Lower lobe of right lung (tissue), 2 donors: ENCODE measurements around the gene NMT1. TPM values are rescaled to one million over a fixed set of nuclear protein-coding genes. Genes with fewer than 3 reads are reported as not detected.

ENCODE experiments used
- ATAC-seq, 2 donors: fragments of 200-7000 bp; cut with Tn5 transposase; one replicate each; pipeline ENCODE4 v1.9.1; 2020 to 2022; ENCODE audit warnings: mild to moderate bottlenecking in 2 of 2, moderate library complexity in 2 of 2
- DNase-seq: peaks from one replicate; pipeline ENCODE4 v3.0.0-alpha.2; 2020
- H3K27ac ChIP-seq: fragments of 200-600 bp; one replicate; pipeline ENCODE4 v1.8.0; 2022
- H3K27me3 ChIP-seq: fragments of 200-600 bp; one replicate; pipeline ENCODE4 v1.8.0; 2022; ENCODE audit warnings: low read depth
- H3K36me3 ChIP-seq: fragments of 200-600 bp; one replicate; pipeline ENCODE4 v1.8.0; 2022; ENCODE audit warnings: mild to moderate bottlenecking
- H3K4me1 ChIP-seq: fragments of 200-600 bp; one replicate; pipeline ENCODE4 v1.8.0; 2022
- H3K4me3 ChIP-seq: fragments of 200-600 bp; one replicate; pipeline ENCODE4 v1.8.0; 2022; ENCODE audit warnings: mild to moderate bottlenecking
- H3K9me3 ChIP-seq: fragments of 200-600 bp; one replicate; pipeline ENCODE4 v1.8.0; 2022
- CTCF ChIP-seq: fragments of 200-600 bp; IDR thresholded peaks from one replicate; pipeline ENCODE4 v1.8.0; 2022; ENCODE audit warnings: antibody characterized with exemption, mild to moderate bottlenecking
- intact Hi-C: fragments of 100-400 bp; cut with DNase I; formaldehyde crosslinking; loops from one replicate; pipeline ENCODE4 v1.11.0; 2022
- total RNA-seq: library from RNA; stranded (reverse); fragmentation: NEBNext Ultra II Directional; extraction: Animal tissue kit (Norgen Biotek cat#: 25700); gene quantifications from one replicate; pipeline ENCODE4 v1.2.1, GENCODE V29; 2021
- donor health status: DM: no; HTN: yes; CAD: no; lungs with severe emphysema.

Gene NMT1
- total RNA-seq, 1 donor from 2014 or later, result 117 TPM

- Histone ChIP-seq H3K36me3 (no peaks in the 10 kb centered on the region), H3K27ac (peak overlapping the region; percentile 98)
Measured at GRCh38 chr17:45147581-45148182, 86.6 kb downstream of the NMT1 start.

GRCh38 chr17:45148183-45149036 is 87.3 kb downstream of the NMT1 start, which contains the start of gene HEXIM1:
Gene HEXIM1 (plus strand): TSS chr17:45148475. CDS start chr17:45149191, 716 bp downstream.
- peaks cover 53% of the 10 kb centered on the region for H3K4me1 ChIP-seq
- no peaks in the 10 kb centered on the region for H3K27me3 ChIP-seq
- H3K4me3 ChIP-seq, result peak within 1 kb of the TSS; percentile 71
- DNase-seq, result peak; percentile 100
- intact Hi-C loops, result no loop called here
- no peaks in the 10 kb centered on the region for H3K9me3 ChIP-seq
- H3K27ac ChIP-seq, result peak within 1 kb of the TSS; percentile 98
- TF ChIP-seq CTCF, result no peak
- peak; percentile 88 to 93 for ATAC-seq
- no peaks in the 10 kb centered on the region for H3K36me3 ChIP-seq

More at GRCh38 chr17:45147581-45148182, 86.6 kb downstream of the NMT1 start:
- Histone ChIP-seq H3K4me1 (peaks cover 52% of the 10 kb centered on the region), H3K27me3 (no peaks in the 10 kb centered on the region), H3K4me3 (peak overlapping the region; percentile 71), H3K9me3 (no peaks in the 10 kb centered on the region)
- intact Hi-C loops, result no loop called here
- DNase-seq (peak; percentile 89), ATAC-seq (peak; percentile 59 to 63)
- TF ChIP-seq CTCF, result no peak

- no peaks in the 10 kb centered on the region for H3K36me3 ChIP-seq
- H3K27me3 ChIP-seq, result no peaks in the 10 kb centered on the region
- intact Hi-C loops, result no loop called here
- TF ChIP-seq CTCF, result peak; percentile 85
- H3K4me3 ChIP-seq, result peak overlapping the region; percentile 71
- DNase-seq (peak; percentile 87), ATAC-seq (peak; percentile 69 to 74)
- peak overlapping the region; percentile 98 for H3K27ac ChIP-seq
- no peaks in the 10 kb centered on the region for H3K9me3 ChIP-seq
- peaks cover 46% of the 10 kb centered on the region for H3K4me1 ChIP-seq
Measured at GRCh38 chr17:45149037-45149668, 88.0 kb downstream of the NMT1 start.

GRCh38 chr17:45149669-45150664 is 88.8 kb downstream of the NMT1 start:
- TF ChIP-seq CTCF, result no peak
- intact Hi-C loops, result no loop called here
- Histone ChIP-seq H3K27ac (peak overlapping the region; percentile 98), H3K4me1 (peaks cover 42% of the 10 kb centered on the region), H3K27me3 (no peaks in the 10 kb centered on the region), H3K4me3 (peak overlapping the region; percentile 71), H3K36me3 (no peaks in the 10 kb centered on the region), H3K9me3 (no peaks in the 10 kb centered on the region)
- ATAC-seq (peak in 1 of 2 donors; percentile 12), DNase-seq (peak; percentile 77)
